ENCODE data around the gene POPDC3.

- no peak for TF ChIP-seq CTCF (IDR thresholded peaks at IDR 0.05; ENCODE audit: insufficient read depth, low read depth, low read length)
- no peak for TF ChIP-seq EZH2 (IDR thresholded peaks at IDR 0.05; ENCODE audit: insufficient read depth, low read length)
Measured at GRCh38 chr6:105212587-105212986, 32.8 kb upstream of the POPDC3 start.
